Measurements from ENCODE around the gene MOK. TPM values are rescaled to one million over a fixed set of nuclear protein-coding genes. Genes with fewer than 3 reads are reported as not detected.
A peak's percentile ranks its signal among the peaks of the same experiment; 100 is the strongest.

Gene MOK
- total RNA-seq, 3 donors from 2014 or later = 13.0 to 29.0 (median 23.9) TPM

DNA sequence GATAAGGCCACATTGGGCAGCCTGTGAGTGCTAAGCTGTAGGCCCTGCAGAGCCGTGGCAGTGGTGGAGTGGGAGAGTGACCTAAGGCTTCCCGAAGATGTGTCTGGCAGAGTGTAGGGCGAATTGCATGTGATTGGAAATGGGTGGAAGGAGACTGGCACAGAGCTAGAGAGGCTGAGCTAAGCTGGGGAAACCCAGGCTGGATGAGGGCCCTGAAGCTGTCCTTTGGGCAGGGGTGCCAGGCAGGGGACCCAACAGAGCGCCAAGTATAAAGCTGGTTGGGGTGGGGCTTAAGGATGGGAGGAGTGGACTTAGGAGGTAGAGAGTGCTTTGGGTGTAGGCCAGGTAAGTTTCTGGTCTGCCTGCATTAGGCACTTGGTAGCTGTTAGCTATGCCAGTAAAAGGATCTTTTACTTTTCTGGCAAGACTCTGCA, 117.4 kb downstream of the MOK start:
- TF ChIP-seq POLR2AphosphoS5 (IDR thresholded peaks at IDR 0.05) (no peak), POLR2A (IDR thresholded peaks at IDR 0.05) (no peak)
- TF ChIP-seq, protein P1, sequence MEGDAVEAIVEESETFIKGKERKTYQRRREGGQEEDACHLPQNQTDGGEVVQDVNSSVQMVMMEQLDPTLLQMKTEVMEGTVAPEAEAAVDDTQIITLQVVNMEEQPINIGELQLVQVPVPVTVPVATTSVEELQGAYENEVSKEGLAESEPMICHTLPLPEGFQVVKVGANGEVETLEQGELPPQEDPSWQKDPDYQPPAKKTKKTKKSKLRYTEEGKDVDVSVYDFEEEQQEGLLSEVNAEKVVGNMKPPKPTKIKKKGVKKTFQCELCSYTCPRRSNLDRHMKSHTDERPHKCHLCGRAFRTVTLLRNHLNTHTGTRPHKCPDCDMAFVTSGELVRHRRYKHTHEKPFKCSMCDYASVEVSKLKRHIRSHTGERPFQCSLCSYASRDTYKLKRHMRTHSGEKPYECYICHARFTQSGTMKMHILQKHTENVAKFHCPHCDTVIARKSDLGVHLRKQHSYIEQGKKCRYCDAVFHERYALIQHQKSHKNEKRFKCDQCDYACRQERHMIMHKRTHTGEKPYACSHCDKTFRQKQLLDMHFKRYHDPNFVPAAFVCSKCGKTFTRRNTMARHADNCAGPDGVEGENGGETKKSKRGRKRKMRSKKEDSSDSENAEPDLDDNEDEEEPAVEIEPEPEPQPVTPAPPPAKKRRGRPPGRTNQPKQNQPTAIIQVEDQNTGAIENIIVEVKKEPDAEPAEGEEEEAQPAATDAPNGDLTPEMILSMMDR (IDR thresholded peaks at IDR 0.05) = no peak
- Histone ChIP-seq H3K27ac (peak overlapping the region; percentile 43 to 69), H3K9me3 (no peaks in the 10 kb centered on the region), H3K36me3 (no peaks in the 10 kb centered on the region), H3K4me3 (no peak overlapping the region), H3K27me3 (no peaks in the 10 kb centered on the region), H3K4me1 (peaks cover 0 to 5% of the 10 kb centered on the region in 2 donors)
- no peak for DNase-seq (ENCODE audit: low spot score in 2 of 2)
- intact Hi-C loops (cut with DNase I; ENCODE audit: low total_unique reads) = no loop called here

DNA sequence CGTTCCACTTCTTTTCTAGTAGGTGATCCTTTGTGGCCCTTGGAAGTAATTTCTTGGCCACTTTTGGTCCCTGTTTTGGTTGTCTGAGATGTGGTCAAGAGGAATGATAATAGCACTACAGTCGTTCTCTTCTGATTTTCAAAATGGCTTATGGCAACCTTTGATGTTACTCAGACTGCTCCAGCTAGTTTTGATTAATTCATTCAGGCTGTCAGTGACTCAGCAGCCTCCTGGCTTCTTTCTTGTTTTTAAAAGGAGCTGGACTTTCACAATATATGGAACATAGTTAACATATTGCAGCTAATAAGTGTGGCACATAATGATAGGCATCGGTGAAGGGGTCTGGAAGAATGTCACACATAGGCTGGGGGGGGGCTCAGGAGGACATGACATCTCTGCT, 117.9 kb downstream of the MOK start:
- intact Hi-C loops (cut with DNase I; ENCODE audit: low total_unique reads) = no loop called here
- TF ChIP-seq POLR2AphosphoS5 (IDR thresholded peaks at IDR 0.05) (no peak), POLR2A (IDR thresholded peaks at IDR 0.05) (no peak)
- TF ChIP-seq, protein P1 (IDR thresholded peaks at IDR 0.05) = no peak
- Histone ChIP-seq H3K9me3 (no peaks in the 10 kb centered on the region), H3K36me3 (no peaks in the 10 kb centered on the region), H3K4me3 (no peak overlapping the region), H3K27me3 (no peaks in the 10 kb centered on the region), H3K4me1 (peaks cover 0 to 5% of the 10 kb centered on the region in 2 donors), H3K27ac (peak overlapping the region; percentile 43 to 69)
- DNase-seq (ENCODE audit: low spot score in 2 of 2) = no peak

DNA sequence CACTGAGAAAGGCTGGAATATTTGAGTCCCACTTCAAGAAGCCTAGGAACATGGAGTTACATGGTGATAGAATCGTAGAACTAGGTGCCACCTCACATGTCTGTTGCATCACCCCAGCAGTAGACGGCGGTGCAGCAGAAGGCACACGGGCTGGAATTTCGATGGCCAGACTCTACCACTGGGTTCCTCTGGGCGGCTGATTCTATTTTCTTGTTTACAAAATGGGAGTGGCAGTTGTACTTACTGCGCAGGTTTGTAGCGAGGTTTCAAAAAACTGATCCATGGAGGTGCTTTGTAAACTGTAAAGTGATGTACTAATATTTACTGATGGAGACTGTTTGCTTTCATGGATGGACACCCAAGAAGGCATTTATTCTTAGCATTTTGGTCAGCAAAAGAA, 119.6 kb downstream of the MOK start:
- H3K4me3 ChIP-seq = no peak overlapping the region
- intact Hi-C loops (cut with DNase I; ENCODE audit: low total_unique reads) = no loop called here
- DNase-seq (ENCODE audit: low spot score in 2 of 2) = no peak
- H3K36me3 ChIP-seq = no peaks in the 10 kb centered on the region
- peaks cover 0 to 5% of the 10 kb centered on the region in 2 donors for H3K4me1 ChIP-seq
- no peak overlapping the region for H3K27ac ChIP-seq
- H3K27me3 ChIP-seq = no peaks in the 10 kb centered on the region
- TF ChIP-seq, protein P1 (IDR thresholded peaks at IDR 0.05) = no peak
- no peak for TF ChIP-seq POLR2AphosphoS5 (IDR thresholded peaks at IDR 0.05)
- no peak for TF ChIP-seq POLR2A (IDR thresholded peaks at IDR 0.05)
- H3K9me3 ChIP-seq = no peaks in the 10 kb centered on the region

DNA sequence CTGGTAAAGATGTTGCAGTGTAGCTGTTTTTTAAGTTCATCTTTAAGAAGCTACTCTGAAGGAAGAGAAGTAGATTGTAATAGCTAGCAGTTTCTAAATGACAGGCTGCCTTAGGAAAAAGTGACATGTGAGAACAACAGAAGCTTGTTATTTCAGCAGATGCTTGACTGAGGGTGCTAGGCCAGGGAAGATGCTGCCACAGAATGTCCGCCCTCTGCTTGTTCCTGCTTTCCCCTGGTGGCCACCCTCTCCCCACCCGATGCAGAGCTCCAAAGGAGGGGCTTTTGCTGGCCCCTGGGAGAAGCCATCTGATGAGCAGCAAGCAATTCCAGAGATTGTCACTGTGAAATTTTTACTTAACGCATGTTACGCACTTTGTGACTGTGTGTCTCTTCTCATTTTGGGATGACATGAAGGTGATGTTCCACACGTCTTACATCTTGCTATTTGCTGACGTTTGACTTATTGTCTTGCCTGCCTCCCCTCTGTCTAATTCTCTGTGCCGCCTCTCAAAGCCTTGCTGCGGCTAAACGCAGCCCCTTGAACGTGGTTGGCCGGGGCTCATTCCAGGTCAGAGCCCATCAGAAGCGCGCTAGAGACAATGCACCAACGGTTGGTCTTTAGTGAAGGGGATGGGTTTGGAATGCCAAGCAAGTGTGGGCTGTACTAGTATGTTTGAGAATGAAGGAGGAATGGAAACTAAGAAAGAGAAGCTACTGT, 120.5 kb downstream of the MOK start:
- Histone ChIP-seq H3K27me3 (no peaks in the 10 kb centered on the region), H3K4me1 (peaks cover 0 to 5% of the 10 kb centered on the region in 2 donors), H3K27ac (no peak overlapping the region), H3K36me3 (no peaks in the 10 kb centered on the region), H3K4me3 (no peak overlapping the region), H3K9me3 (no peaks in the 10 kb centered on the region)
- TF ChIP-seq, protein P1 (IDR thresholded peaks at IDR 0.05) = no peak
- no peak for TF ChIP-seq POLR2AphosphoS5 (IDR thresholded peaks at IDR 0.05)
- no peak for DNase-seq (ENCODE audit: low spot score in 2 of 2)
- intact Hi-C loops (cut with DNase I; ENCODE audit: low total_unique reads) = no loop called here

DNA sequence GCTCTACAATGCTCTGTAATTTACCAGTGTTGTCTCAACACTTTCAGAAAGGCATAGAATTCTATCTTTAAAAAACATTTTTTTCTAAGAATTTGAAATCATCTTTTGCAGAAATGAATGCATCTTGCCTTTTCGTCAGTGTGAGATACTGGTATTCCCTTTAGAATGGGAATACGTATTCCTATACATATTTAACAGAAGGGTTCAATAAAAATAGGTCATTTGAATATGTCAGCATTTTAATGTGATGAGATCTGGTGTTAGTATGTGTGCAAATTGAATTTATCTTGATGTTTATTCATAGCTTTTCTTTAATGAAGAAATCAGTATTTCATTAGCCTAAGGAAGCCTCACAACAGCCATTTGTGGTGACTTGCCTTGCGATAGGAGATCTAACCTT, 121.1 kb downstream of the MOK start:
- peaks cover 0 to 5% of the 10 kb centered on the region in 2 donors for H3K4me1 ChIP-seq
- no peak overlapping the region for H3K4me3 ChIP-seq
- intact Hi-C loops (cut with DNase I; ENCODE audit: low total_unique reads) = no loop called here
- no peak for DNase-seq (ENCODE audit: low spot score in 2 of 2)
- TF ChIP-seq POLR2A (IDR thresholded peaks at IDR 0.05) (no peak), POLR2AphosphoS5 (IDR thresholded peaks at IDR 0.05) (no peak)
- TF ChIP-seq, protein P1 (IDR thresholded peaks at IDR 0.05) = no peak
- H3K9me3 ChIP-seq = no peaks in the 10 kb centered on the region
- H3K27me3 ChIP-seq = no peaks in the 10 kb centered on the region
- no peak overlapping the region for H3K27ac ChIP-seq
- no peaks in the 10 kb centered on the region for H3K36me3 ChIP-seq

Measured in breast epithelium (tissue), 4 donors.